HL-60 (cell line): ENCODE measurements around the gene ZNF575.

Experiments
- CTCF ChIP-seq: IDR thresholded peaks from one replicate; pipeline ENCODE4 v1.5.1; 2011; ENCODE audit warnings: low read length, control low read depth, inconsistent platforms; ENCODE audit not compliant: insufficient read depth
- POLR2AphosphoS5 ChIP-seq: IDR thresholded peaks from 2 replicates; pipeline ENCODE4 v1.6.1; 2012; ENCODE audit warnings: low read depth
- TF ChIP-seq, protein P1 (sequence below): IDR thresholded peaks from 2 replicates; pipeline ENCODE4 v1.6.1; 2012; ENCODE audit warnings: low read depth; ENCODE audit not compliant: insufficient replicate concordance

GRCh38 chr19:43519436-43520088 is 13.4 kb upstream of the ZNF575 start:
- peak; percentile 78 for TF ChIP-seq CTCF
- TF ChIP-seq POLR2AphosphoS5, result no peak
- TF ChIP-seq, protein P1, sequence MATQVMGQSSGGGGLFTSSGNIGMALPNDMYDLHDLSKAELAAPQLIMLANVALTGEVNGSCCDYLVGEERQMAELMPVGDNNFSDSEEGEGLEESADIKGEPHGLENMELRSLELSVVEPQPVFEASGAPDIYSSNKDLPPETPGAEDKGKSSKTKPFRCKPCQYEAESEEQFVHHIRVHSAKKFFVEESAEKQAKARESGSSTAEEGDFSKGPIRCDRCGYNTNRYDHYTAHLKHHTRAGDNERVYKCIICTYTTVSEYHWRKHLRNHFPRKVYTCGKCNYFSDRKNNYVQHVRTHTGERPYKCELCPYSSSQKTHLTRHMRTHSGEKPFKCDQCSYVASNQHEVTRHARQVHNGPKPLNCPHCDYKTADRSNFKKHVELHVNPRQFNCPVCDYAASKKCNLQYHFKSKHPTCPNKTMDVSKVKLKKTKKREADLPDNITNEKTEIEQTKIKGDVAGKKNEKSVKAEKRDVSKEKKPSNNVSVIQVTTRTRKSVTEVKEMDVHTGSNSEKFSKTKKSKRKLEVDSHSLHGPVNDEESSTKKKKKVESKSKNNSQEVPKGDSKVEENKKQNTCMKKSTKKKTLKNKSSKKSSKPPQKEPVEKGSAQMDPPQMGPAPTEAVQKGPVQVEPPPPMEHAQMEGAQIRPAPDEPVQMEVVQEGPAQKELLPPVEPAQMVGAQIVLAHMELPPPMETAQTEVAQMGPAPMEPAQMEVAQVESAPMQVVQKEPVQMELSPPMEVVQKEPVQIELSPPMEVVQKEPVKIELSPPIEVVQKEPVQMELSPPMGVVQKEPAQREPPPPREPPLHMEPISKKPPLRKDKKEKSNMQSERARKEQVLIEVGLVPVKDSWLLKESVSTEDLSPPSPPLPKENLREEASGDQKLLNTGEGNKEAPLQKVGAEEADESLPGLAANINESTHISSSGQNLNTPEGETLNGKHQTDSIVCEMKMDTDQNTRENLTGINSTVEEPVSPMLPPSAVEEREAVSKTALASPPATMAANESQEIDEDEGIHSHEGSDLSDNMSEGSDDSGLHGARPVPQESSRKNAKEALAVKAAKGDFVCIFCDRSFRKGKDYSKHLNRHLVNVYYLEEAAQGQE, result no peak
